Measurements from ENCODE around the gene GNB1.
A peak's percentile ranks its signal among the peaks of the same experiment; 100 is the strongest.

GNB1 gene

DNA sequence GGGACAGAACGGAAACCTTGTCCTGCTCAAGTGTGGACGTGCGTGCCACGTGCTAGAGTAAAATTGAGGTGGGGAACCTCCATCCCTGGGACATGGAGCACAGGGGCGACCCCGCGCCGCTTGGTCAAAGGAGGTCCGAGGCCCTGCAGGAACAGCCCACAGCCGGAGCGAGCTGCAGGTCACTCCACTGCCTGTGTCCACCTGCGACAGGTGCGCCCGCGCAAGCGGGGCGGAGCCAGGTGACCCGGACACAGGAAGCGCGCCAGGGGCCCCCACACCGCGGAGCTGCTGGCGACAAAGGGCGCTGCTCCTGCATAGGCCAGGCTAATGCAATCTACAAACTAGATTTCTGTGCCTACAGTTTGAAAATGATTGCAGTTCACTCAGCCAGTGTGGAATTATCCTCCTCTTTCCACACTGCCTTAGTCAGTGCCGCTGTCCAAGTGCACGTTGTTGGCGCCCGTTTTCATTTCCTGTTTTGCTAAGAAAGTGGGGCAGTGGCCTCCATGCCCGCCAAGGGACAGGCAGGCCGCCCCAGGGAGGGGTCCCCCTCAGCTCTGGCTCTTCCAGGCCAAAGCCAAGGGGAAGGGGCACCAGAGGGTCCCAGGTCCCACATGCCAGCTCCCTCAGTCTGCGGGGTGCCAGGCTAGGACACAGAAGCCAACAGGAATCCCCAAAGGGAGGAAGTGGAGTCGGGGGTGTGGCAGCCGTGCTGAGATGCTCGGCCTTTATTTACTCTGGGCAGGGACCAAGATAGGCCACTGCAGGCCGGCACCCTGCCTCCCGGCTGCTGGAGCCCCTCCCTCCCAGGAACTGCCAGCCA, 108.3 kb downstream of the GNB1 start:
- peak in 1 of 2 experiments; percentile 33 for DNase-seq
- TF ChIP-seq POLR2A (IDR thresholded peaks at IDR 0.05; ENCODE audit: low read length): no peak
- TF ChIP-seq GATA1 (IDR thresholded peaks at IDR 0.05; ENCODE audit: low read depth, low read length): no peak

DNA sequence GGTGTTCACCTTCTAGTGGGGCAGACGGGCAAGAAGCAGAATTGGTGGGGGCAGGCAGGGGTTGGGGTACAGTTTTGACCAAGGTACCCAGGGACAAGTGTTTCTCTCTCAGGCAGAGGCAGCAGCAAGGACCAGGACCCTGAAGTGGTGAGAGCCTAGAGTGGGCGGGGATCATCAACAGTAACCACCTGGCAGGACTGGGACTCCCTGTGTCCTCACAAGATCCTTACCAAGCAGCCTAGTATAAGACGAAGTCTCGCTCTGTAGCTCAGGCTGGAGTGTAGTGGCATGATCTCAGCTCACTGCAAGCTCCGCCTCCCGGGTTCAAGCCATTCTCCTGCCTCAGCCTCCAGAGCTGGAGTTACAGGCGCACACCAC, 109.4 kb downstream of the GNB1 start:
- DNase-seq: peak in 1 of 2 experiments; percentile 26
- TF ChIP-seq GATA1 (IDR thresholded peaks at IDR 0.05; ENCODE audit: low read depth, low read length) (no peak), POLR2A (IDR thresholded peaks at IDR 0.05; ENCODE audit: low read length) (no peak)

- no peak for DNase-seq
- TF ChIP-seq POLR2A (IDR thresholded peaks at IDR 0.05; ENCODE audit: low read length) (no peak), GATA1 (IDR thresholded peaks at IDR 0.05; ENCODE audit: low read depth, low read length) (no peak)
Observed at GRCh38 chr1:1780598-1781525, 110.0 kb downstream of the GNB1 start.

DNA sequence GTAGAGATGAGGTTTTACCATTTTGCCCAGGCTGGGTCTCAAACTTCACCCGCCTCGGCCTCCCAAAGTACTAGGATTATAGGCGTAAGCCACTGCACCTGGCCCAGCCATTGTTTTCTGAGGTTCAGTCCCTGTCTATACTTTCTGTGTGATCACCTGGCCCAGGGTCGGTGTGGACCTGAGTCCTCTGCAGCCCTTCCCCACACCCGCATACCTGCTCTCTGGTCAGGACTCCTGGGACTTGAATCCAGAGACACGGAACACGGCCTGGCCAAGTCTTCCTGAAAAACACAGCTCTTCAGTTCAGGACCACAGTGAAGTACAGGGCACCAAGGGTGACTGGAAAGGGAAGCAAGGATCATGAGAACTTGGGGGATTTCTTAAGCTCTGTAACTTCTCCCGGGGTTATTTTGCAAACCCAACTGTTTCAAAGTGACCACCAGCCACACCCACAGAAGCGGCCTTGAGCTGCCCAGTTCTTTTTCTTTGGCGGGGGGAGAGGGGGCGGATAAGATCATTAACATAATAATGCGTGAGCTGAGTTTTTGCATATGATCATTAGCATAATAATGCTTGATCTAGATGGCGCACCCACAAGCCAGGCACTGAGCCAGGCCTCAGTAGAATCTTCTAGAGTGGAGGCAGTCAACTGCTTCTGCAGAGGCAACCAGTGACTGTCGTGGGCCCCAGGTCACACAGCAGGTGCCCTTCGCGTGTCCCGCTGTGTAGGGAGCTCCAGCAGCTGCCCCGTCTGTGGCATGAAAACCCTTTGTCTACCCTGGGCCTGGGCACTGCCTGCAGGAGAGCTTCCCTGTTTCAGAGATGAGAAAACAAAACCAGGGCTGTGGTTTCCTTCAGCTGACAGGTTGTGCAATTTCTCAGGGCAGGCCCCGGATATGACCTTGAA, 110.9 kb downstream of the GNB1 start:
- DNase-seq: peak; percentile 62 to 80
- TF ChIP-seq POLR2A (IDR thresholded peaks at IDR 0.05; ENCODE audit: low read length) (no peak), GATA1 (IDR thresholded peaks at IDR 0.05; ENCODE audit: low read depth, low read length) (no peak)

DNA sequence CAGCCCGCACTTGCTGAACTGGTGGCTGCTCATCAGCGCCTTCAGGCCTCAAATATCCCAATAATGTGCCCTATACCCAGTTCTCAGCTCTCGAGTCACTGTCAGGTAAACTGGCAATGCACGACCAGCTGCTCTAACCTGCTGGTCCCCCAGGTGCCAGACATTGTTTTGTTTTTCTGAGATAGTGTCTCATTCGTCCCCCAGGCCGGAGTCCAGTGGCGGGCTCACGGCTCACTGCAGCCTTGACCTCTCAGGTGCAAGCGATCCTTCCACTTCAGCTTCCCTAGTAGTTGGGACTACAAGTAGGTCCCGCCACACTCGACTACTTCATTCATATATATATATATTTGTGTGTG, 111.6 kb downstream of the GNB1 start:
- no peak for TF ChIP-seq GATA1 (IDR thresholded peaks at IDR 0.05; ENCODE audit: low read depth, low read length)
- TF ChIP-seq POLR2A (IDR thresholded peaks at IDR 0.05; ENCODE audit: low read length): no peak
- DNase-seq: peak in 1 of 2 experiments; percentile 38

DNA sequence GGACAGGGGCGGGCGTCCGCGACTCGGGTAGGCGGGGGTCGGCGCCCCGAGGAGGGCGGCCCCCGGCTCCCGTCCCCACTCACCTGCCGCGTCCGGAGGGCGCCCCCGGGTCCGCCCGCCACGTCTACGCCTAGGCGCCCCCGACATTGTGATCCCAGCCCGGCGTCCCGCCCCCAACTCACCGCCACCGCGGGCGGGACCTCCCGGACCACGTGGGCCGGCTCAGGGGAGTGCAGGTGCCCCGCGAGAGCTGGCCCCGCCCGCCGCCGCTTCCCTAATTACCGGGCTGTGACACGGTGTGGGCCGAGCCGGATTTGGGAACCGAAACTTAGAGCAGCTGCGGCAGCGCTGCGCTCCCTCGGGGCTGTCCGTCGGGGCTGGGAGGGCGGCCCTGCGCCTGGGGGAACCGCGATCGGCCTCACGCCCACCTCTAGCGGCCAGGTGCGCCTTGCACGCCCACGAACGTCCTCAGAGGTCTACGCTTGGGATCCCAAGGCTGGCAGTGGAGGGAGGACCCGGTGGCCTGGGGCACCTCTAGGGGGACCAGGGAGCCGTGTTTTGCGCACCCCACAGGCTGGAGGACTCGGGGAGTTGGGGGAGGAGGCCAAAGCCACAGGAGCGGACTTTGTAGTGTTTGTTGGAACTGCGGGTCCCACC, 112.1 kb downstream of the GNB1 start:
- no peak for TF ChIP-seq GATA1 (IDR thresholded peaks at IDR 0.05; ENCODE audit: low read depth, low read length)
- DNase-seq: peak; percentile 67 to 76

GRCh38 chr1:1777950-1778662, 112.8 kb downstream of the GNB1 start, which contains the start of gene NADK:
TSS of gene NADK (minus strand) at chr1:1778470. CDS start at chr1:1765406, 13,064 bp downstream.
- TF ChIP-seq GATA1 (IDR thresholded peaks at IDR 0.05; ENCODE audit: low read depth, low read length) (no peak), POLR2A (IDR thresholded peaks at IDR 0.05; ENCODE audit: low read length) (peak; percentile 50)
- peak; percentile 81 to 89 for DNase-seq

DNA sequence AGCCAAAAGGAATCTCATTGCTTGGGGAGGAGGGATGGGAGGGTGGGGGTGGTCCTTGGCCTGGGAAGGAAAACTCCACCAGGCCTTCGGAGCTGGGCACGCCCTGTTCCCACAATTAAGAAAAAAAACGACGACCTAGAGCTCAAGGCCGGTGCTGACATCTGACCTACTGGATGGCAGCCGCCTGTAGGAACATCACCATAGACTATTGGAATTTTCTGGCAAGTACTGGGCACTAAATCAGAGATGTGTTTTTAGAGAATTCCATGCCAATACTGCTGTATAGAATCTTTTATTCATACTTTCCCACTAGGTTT, 113.3 kb downstream of the GNB1 start:
- DNase-seq: peak; percentile 48 to 58
- TF ChIP-seq GATA1 (IDR thresholded peaks at IDR 0.05; ENCODE audit: low read depth, low read length): no peak
- TF ChIP-seq POLR2A (IDR thresholded peaks at IDR 0.05; ENCODE audit: low read length): no peak

GRCh38 chr1:1776672-1777582, 114.0 kb downstream of the GNB1 start:
- no peak for TF ChIP-seq GATA1 (IDR thresholded peaks at IDR 0.05; ENCODE audit: low read depth, low read length)
- peak; percentile 5 for TF ChIP-seq POLR2A (IDR thresholded peaks at IDR 0.05; ENCODE audit: low read length)
- peak in 1 of 2 experiments; percentile 54 for DNase-seq

DNA sequence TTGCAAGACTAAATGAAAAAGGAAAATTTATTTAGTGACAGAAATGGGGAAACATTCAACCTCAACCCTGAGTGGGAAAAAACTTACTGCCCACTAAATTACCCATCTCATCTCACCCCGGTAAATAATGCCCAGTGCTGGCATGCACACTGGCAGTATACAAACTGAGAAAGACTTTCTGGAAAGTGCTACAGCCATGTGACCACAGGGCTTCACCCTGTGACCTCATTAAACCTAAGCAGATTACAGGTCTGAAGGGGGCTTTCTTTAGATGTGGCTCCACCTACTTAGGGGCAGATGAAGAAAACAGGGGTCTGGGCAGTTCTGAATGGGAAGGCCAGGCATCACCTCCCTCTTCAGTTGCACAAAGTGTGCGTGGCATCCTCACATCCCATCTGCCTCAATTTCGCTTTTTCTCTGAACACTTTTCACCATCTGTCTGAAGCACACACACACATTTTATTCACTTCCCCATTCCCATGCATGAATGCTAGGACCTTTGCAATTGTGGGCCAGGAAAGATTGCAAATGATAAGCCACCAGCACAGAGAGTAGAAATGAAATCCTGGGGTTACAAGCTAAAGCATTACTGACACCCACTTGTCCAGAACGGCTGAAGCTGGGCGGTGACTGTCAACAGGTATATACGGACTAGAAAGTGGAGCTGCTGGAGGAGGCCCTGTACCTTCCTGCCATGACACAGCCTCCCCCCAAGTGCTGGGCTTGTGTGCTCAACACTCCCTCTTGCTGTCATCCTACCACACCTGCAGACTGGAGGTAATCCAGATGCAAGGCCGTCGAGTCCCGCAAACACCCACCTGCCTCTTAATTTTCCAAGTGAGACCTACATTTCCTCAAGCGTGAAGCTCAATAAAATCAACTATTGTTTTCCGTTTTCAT, 115.3 kb downstream of the GNB1 start:
- TF ChIP-seq POLR2A (IDR thresholded peaks at IDR 0.05; ENCODE audit: low read length): no peak
- no peak for TF ChIP-seq GATA1 (IDR thresholded peaks at IDR 0.05; ENCODE audit: low read depth, low read length)
- no peak for DNase-seq

DNA sequence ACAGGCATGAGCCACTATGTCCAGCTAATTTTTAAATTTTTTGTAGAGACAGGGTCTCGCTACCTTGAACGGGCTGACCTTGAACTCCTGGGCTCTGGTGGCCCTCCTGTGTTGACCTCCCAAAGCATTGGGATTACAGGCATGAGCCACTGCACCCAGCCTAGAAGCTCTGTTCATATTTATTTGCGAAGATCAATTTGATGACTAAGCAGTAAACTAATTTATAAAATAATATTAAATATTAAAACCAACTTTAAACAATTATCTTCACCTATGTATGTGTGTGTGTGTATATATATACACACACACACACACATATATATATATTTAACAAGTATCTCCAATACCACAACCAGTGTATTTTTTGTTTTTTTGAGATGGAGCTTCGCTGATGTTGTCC, 117.0 kb downstream of the GNB1 start:
- DNase-seq: no peak
- TF ChIP-seq POLR2A (IDR thresholded peaks at IDR 0.05; ENCODE audit: low read length) (no peak), GATA1 (IDR thresholded peaks at IDR 0.05; ENCODE audit: low read depth, low read length) (no peak)

Measured in erythroblast (primary cell).